Measurements from ENCODE around the gene PERCC1.
A peak's percentile ranks its signal among the peaks of the same experiment; 100 is the strongest.

The PERCC1 gene

GRCh38 chr16:1448536-1449116 is 17.7 kb downstream of the PERCC1 start:
- ATAC-seq (no peak), DNase-seq (no peak)
- peak overlapping the region in 1 of 2 donors; percentile 71 for H3K27ac Mint-ChIP-seq
- no peak overlapping the region for H3K4me3 Mint-ChIP-seq
- peaks cover 5% of the 10 kb centered on the region for H3K4me1 Mint-ChIP-seq
- H3K27me3 Mint-ChIP-seq = no peaks in the 10 kb centered on the region
- H3K9me3 Mint-ChIP-seq = no peaks in the 10 kb centered on the region

DNA sequence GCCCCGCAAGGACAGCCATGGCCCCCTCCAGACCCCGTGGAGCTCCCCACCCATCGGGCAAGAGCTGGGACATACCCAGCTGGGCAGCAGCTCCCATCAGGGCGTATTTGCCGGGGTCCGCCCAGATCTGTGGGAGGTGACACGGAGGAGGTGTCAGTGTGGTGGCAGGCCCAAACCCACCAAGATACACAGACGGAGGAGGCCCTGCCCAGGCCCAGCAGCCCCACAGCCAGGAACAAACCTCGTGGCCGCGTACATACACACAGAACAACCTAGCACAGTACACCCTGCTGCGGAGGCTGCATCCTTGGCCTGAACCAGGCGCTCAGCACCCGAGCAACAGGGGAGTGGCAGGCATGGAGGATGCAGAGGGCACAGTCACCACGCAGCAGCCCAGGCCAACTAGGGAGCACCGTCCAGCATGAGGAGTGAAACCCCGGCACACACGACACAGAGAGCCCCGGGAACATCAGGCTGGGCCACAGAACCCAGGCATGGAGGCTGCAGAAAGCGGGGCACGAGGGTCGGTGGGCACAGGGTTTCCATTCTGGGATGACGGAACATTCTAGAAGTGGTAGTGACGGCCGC is 18.4 kb downstream of the PERCC1 start:
- peak overlapping the region in 1 of 2 donors; percentile 19 for H3K27ac Mint-ChIP-seq
- no peak for DNase-seq
- no peaks in the 10 kb centered on the region for H3K27me3 Mint-ChIP-seq
- peaks cover 5% of the 10 kb centered on the region for H3K4me1 Mint-ChIP-seq
- no peak for ATAC-seq
- H3K9me3 Mint-ChIP-seq = no peaks in the 10 kb centered on the region
- no peak overlapping the region for H3K4me3 Mint-ChIP-seq

DNA sequence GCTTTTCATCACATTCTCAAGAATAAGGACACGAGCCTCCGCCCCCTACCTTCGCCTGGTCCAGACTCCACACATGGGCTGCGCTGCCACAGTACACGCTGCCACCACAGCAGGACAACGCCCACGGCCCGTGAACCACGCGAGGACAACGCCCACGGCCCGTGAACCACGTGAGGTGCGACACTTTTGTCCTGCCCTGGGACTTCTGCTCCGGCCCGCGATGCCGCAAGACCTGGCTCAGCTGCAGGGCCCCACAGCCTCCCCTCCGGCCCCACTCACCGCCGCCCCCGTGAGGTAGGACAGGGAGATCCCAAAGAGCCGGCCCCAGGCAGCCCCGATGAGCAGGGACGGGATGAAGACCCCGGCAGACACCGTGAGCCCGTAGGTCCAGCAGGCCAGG is 19.3 kb downstream of the PERCC1 start:
- peaks cover 5% of the 10 kb centered on the region for H3K4me1 Mint-ChIP-seq
- H3K4me3 Mint-ChIP-seq = no peak overlapping the region
- H3K27ac Mint-ChIP-seq = no peak overlapping the region
- no peaks in the 10 kb centered on the region for H3K27me3 Mint-ChIP-seq
- ATAC-seq (no peak), DNase-seq (no peak)
- H3K9me3 Mint-ChIP-seq = no peaks in the 10 kb centered on the region

- H3K4me3 Mint-ChIP-seq = no peak overlapping the region
- no peaks in the 10 kb centered on the region for H3K9me3 Mint-ChIP-seq
- H3K4me1 Mint-ChIP-seq = peaks cover 5% of the 10 kb centered on the region
- H3K27ac Mint-ChIP-seq = no peak overlapping the region
- no peak for DNase-seq
- no peak for ATAC-seq
- no peaks in the 10 kb centered on the region for H3K27me3 Mint-ChIP-seq
Observed at GRCh38 chr16:1450841-1451240, 20.0 kb downstream of the PERCC1 start.

GRCh38 chr16:1451702-1452392 is 21.0 kb downstream of the PERCC1 start:
- Mint-ChIP-seq H3K27me3 (no peaks in the 10 kb centered on the region), H3K4me1 (peaks cover 5% of the 10 kb centered on the region), H3K27ac (peak overlapping the region; percentile 48 to 78), H3K4me3 (no peak overlapping the region), H3K9me3 (no peaks in the 10 kb centered on the region)
- DNase-seq (no peak), ATAC-seq (no peak)

GRCh38 chr16:1452530-1452929 is 21.7 kb downstream of the PERCC1 start:
- Mint-ChIP-seq H3K4me3 (no peak overlapping the region), H3K27me3 (no peaks in the 10 kb centered on the region)
- ATAC-seq = no peak

DNA sequence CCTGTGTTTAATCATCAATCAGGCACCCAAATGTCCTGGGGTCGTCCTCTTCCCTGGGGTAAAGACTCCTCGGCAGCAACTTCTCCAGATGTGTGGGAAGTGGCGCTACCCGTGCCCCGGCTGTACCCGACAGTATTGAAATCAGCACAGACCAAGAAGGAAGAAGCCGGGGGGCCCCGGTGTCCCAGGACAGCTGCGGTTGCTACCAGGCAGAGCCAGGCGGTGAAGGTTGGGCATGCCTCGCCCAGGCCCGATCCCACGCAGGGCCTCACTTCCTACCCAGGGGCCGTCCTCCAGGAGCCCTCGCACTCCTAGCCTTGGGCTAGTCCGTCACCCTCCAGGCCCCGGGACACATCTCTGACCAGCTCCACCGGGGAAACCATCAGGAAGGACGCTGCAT is 22.4 kb downstream of the PERCC1 start:
- ATAC-seq (no peak), DNase-seq (no peak)
- Mint-ChIP-seq H3K9me3 (no peaks in the 10 kb centered on the region), H3K27ac (no peak overlapping the region), H3K4me1 (peaks cover 5% of the 10 kb centered on the region), H3K4me3 (no peak overlapping the region), H3K27me3 (no peaks in the 10 kb centered on the region)

More at GRCh38 chr16:1452530-1452929, 21.7 kb downstream of the PERCC1 start:
- no peak for DNase-seq
- Mint-ChIP-seq H3K4me1 (peaks cover 5% of the 10 kb centered on the region), H3K27ac (no peak overlapping the region), H3K9me3 (no peaks in the 10 kb centered on the region)

GRCh38 chr16:1454561-1454960 is 23.7 kb downstream of the PERCC1 start:
- ATAC-seq (no peak), DNase-seq (no peak)
- no peak overlapping the region for H3K4me3 Mint-ChIP-seq
- no peak overlapping the region for H3K27ac Mint-ChIP-seq
- no peaks in the 10 kb centered on the region for H3K27me3 Mint-ChIP-seq
- H3K4me1 Mint-ChIP-seq = peaks cover 14% of the 10 kb centered on the region
- H3K9me3 Mint-ChIP-seq = no peaks in the 10 kb centered on the region

- Mint-ChIP-seq H3K9me3 (no peaks in the 10 kb centered on the region), H3K4me1 (peaks cover 14% of the 10 kb centered on the region), H3K27ac (no peak overlapping the region), H3K4me3 (no peak overlapping the region), H3K27me3 (no peaks in the 10 kb centered on the region)
- DNase-seq = no peak
- no peak for ATAC-seq
Observed at GRCh38 chr16:1455190-1456171, 24.6 kb downstream of the PERCC1 start.

GRCh38 chr16:1456951-1457350 is 26.1 kb downstream of the PERCC1 start:
- DNase-seq = no peak
- ATAC-seq = no peak
- Mint-ChIP-seq H3K9me3 (no peaks in the 10 kb centered on the region), H3K27me3 (no peaks in the 10 kb centered on the region), H3K4me3 (no peak overlapping the region), H3K4me1 (peaks cover 9% of the 10 kb centered on the region), H3K27ac (no peak overlapping the region)

DNA sequence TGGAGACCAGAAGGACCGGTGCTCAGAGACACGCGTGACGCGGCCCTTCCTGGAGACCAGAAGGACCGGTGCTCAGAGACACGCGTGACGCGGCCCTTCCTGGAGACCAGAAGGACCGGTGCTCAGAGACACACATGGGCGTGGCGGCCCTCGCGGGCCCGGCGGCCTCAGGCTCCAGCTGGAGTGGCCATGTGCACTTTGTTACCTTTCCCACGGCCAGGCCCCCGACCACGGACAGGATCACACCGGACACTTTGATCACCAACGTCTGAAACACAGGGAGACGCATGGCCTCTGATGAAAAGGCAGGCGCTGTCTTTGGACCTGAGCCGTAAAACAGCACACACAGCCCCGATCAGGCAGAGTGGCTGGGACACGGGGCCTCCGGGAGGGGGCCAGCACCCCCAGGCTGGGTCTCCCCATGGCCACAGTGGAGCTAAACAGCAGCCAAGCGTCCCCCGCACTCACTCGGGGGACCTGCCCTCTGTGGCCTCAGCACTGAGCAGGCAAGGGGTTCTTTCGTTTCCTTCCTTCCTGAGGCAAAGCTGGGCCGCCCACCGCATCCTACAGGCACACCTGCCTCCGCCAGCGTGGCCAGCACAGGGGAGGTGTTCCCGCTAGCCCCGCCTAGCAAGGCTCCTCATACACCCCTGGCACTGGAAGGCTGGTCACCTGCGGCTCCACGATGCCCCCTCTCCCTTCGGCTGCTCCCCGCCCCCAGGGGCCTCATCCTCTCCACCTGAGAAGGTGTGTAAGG is 26.8 kb downstream of the PERCC1 start:
- DNase-seq (no peak), ATAC-seq (no peak)
- Mint-ChIP-seq H3K4me3 (no peak overlapping the region), H3K27ac (no peak overlapping the region), H3K9me3 (no peaks in the 10 kb centered on the region), H3K27me3 (no peaks in the 10 kb centered on the region), H3K4me1 (peaks cover 9% of the 10 kb centered on the region)

DNA sequence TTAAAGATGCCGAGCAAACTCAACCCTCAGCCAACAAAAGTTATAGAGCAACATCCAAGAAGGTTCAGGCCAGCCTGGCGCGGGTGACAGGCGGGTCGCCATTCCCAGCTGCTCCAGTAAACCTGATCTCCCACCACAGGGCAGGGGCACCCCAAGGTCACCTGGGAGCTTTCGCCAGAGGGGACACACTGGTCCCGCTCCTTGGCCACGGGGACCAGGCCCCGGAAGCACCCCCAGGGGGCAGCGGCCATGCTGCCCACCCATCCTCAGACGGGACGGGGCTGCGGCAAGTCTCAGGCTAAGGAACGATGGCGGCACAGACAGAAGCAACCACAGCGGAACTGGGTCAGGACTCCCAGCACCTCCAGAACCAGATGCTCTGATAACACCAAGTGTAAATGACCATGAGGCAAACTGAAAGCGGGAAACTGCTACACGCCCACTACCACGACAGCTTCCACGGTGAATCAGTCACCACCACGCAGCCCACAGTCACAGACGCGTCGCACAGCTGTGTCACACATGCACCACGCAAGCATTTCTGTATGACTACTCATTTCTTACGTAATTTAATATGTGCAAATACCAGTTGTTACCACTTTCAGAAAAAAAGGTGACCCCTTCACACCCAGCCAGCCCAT is 27.6 kb downstream of the PERCC1 start:
- Mint-ChIP-seq H3K4me1 (peaks cover 9% of the 10 kb centered on the region), H3K27me3 (no peaks in the 10 kb centered on the region), H3K27ac (peak overlapping the region; percentile 80), H3K9me3 (no peaks in the 10 kb centered on the region), H3K4me3 (no peak overlapping the region)
- ATAC-seq (peak; percentile 84), DNase-seq (peak in 1 of 2 donors; percentile 50)

GRCh38 chr16:1458977-1459341 is 28.1 kb downstream of the PERCC1 start:
- peak overlapping the region; percentile 80 for H3K27ac Mint-ChIP-seq
- no peak overlapping the region for H3K4me3 Mint-ChIP-seq
- no peaks in the 10 kb centered on the region for H3K27me3 Mint-ChIP-seq
- peaks cover 9% of the 10 kb centered on the region for H3K4me1 Mint-ChIP-seq
- no peaks in the 10 kb centered on the region for H3K9me3 Mint-ChIP-seq
- ATAC-seq (no peak), DNase-seq (no peak)

- H3K9me3 Mint-ChIP-seq = no peaks in the 10 kb centered on the region
- ATAC-seq (no peak), DNase-seq (no peak)
- no peaks in the 10 kb centered on the region for H3K27me3 Mint-ChIP-seq
- H3K27ac Mint-ChIP-seq = no peak overlapping the region
- H3K4me3 Mint-ChIP-seq = no peak overlapping the region
- H3K4me1 Mint-ChIP-seq = peaks cover 13% of the 10 kb centered on the region
Observed at GRCh38 chr16:1459967-1460366, 29.1 kb downstream of the PERCC1 start.
